Renal cortex interstitium (tissue), 11 donors: Measurements from ENCODE around the gene ANKRD61. TPM values are rescaled to one million over a fixed set of nuclear protein-coding genes. Genes with fewer than 3 reads are reported as not detected.
"Not testable (repeated sequence)": the region's sequence is repeated elsewhere in the genome, so short reads cannot be mapped to it uniquely, and the experiment has no call there.

Experiments
- DNase-seq, 11 donors: peaks; one replicate each; pipeline ENCODE4 v3.0.0-alpha.2; 2013; ENCODE audit warnings: low read depth in 9 of 11, low spot score in 4 of 11; ENCODE audit errors: extremely low read depth in 1 of 11
- polyA plus RNA-seq, 3 donors: library from polyadenylated mRNA; unstranded; fragments of 120-200 nt; gene quantifications; one replicate each; pipeline ENCODE4 v1.2.1, GENCODE V29; 2013; ENCODE audit not compliant: insufficient read length in 3 of 3

ANKRD61 gene
- polyA plus RNA-seq, 3 donors, result 1.0 to 3.9 (median 1.0) TPM

- DNase-seq, result no peak
These were observed 4.3 kb upstream of the ANKRD61 start for GRCh38 chr7:6026820-6027311.

GRCh38 chr7:6027806-6028365 lies 3.3 kb upstream of the ANKRD61 start:
- DNase-seq, result no peak

GRCh38 chr7:6028563-6028962 lies 2.6 kb upstream of the ANKRD61 start:
- no peak for DNase-seq

GRCh38 chr7:6031567-6031966 lies 391 bp downstream of the ANKRD61 start:
- no peak for DNase-seq

- no peak for DNase-seq
These were observed 991 bp downstream of the ANKRD61 start for GRCh38 chr7:6032167-6032566.

GRCh38 chr7:6032641-6033040 lies 1.5 kb downstream of the ANKRD61 start:
- no peak for DNase-seq

GRCh38 chr7:6035165-6035564 lies 4.0 kb downstream of the ANKRD61 start:
- no peak for DNase-seq

- no peak for DNase-seq
These were observed 4.5 kb downstream of the ANKRD61 start for GRCh38 chr7:6035686-6036085.

GRCh38 chr7:6049780-6050179 lies 18.6 kb downstream of the ANKRD61 start:
- no peak for DNase-seq

- DNase-seq, result not testable (repeated sequence)
These were observed 20.0 kb downstream of the ANKRD61 start for GRCh38 chr7:6051185-6051584.

GRCh38 chr7:6056616-6057015 lies 25.4 kb downstream of the ANKRD61 start:
- no peak for DNase-seq

GRCh38 chr7:6057316-6058129 lies 26.3 kb downstream of the ANKRD61 start:
- DNase-seq, result no peak

- DNase-seq, result not testable (repeated sequence)
These were observed 28.8 kb downstream of the ANKRD61 start for GRCh38 chr7:6059941-6060340.

GRCh38 chr7:6071406-6071805 lies 40.2 kb downstream of the ANKRD61 start:
- DNase-seq, result no peak

GRCh38 chr7:6074612-6075380 lies 43.6 kb downstream of the ANKRD61 start:
- DNase-seq, result no peak

GRCh38 chr7:6078548-6078947 lies 47.4 kb downstream of the ANKRD61 start:
- no peak for DNase-seq

- DNase-seq, result not testable (repeated sequence)
These were observed 51.9 kb downstream of the ANKRD61 start for GRCh38 chr7:6083047-6083446.
